Spleen (tissue), 11 donors: ENCODE results near the gene CCDC126. TPM values are rescaled to one million over a fixed set of nuclear protein-coding genes. Genes with fewer than 3 reads are reported as not detected.

Experiments
- DNase-seq: peaks from one replicate; pipeline ENCODE4 v3.0.0-alpha.2; 2020
- H3K27ac ChIP-seq, 8 donors: fragments of 200-600 bp; sonication (generic) in 7 of 8; 1 replicate in 4 of 8; 2 replicates in 4 of 8; pipeline versions ENCODE4 v1.5.0 to v1.8.0; 2016 to 2021; ENCODE audit warnings: inconsistent platforms in 4 of 8, mild to moderate bottlenecking in 4 of 8, moderate library complexity in 1 of 8
- H3K27me3 ChIP-seq, 7 donors: fragments of 200-600 bp; sonication (generic) in 6 of 7; replicated peaks in 1 of 7; 1 replicate in 4 of 7; 2 replicates in 3 of 7; pipeline versions ENCODE4 v1.5.0 to v1.8.0; 2016 to 2021; ENCODE audit warnings: inconsistent platforms in 3 of 7, mild to moderate bottlenecking in 1 of 7
- H3K36me3 ChIP-seq, 6 donors: fragments of 200-600 bp; sonication (generic) in 5 of 6; 1 replicate in 4 of 6; 2 replicates in 2 of 6; pipeline versions ENCODE4 v1.5.0 to v1.8.0; 2016 to 2021; ENCODE audit warnings: inconsistent platforms in 2 of 6
- H3K4me1 ChIP-seq, 6 donors: fragments of 200-600 bp; sonication (generic) in 5 of 6; 1 replicate in 3 of 6; 2 replicates in 3 of 6; pipeline versions ENCODE4 v1.5.0 to v1.8.0; 2016 to 2021; ENCODE audit warnings: inconsistent platforms in 3 of 6
- H3K4me3 ChIP-seq, 8 donors: fragments of 200-600 bp; sonication (generic) in 7 of 8; 1 replicate in 4 of 8; 2 replicates in 4 of 8; pipeline versions ENCODE4 v1.5.0 to v1.8.0; 2016 to 2021; ENCODE audit warnings: inconsistent platforms in 4 of 8, mild to moderate bottlenecking in 4 of 8, moderate library complexity in 2 of 8
- H3K9me3 ChIP-seq, 8 donors: fragments of 200-600 bp; sonication (generic) in 7 of 8; 1 replicate in 4 of 8; 2 replicates in 4 of 8; pipeline versions ENCODE4 v1.5.0 to v1.8.0; 2016 to 2021; ENCODE audit warnings: inconsistent platforms in 4 of 8
- CTCF ChIP-seq, 11 experiments: fragments of 200-600 bp in 7 of 11; fragments of 450-650 bp in 4 of 11; sonication (generic) in 4 of 11; IDR thresholded peaks in 8 of 11; conservative IDR thresholded peaks in 3 of 11; 1 replicate in 7 of 11; 2 replicates in 4 of 11; pipeline versions ENCODE4 v1.4.0 to v1.8.0; 2016 to 2021; ENCODE audit warnings: antibody characterized with exemption in 11 of 11, inconsistent platforms in 4 of 11, mild to moderate bottlenecking in 1 of 11
- POLR2A ChIP-seq, 3 donors: fragments of 450-650 bp; IDR thresholded peaks; one replicate each; pipeline ENCODE4 v1.5.1; 2017; ENCODE audit warnings: antibody characterized with exemption in 3 of 3, mild to moderate bottlenecking in 1 of 3
- POLR2AphosphoS5 ChIP-seq, 3 donors: sonication (generic); formaldehyde crosslinking; IDR thresholded peaks; one replicate each; pipeline ENCODE4 v1.5.1; 2017; ENCODE audit warnings: antibody characterized with exemption in 3 of 3
- WGBS, 5 donors: extraction: QIAGEN DNeasy Blood & Tissue Kit in 3 of 5; methylation state at CpG; one replicate each; pipeline versions ENCODE4 v1.1.5 to v1.1.7; 2013 to 2018; 5-methylcytosine and 5-hydroxymethylcytosine counted together
- intact Hi-C: fragments of 100-400 bp; cut with DNase I; formaldehyde crosslinking; loops from one replicate; pipeline ENCODE4 v1.15.0; 2023; ENCODE audit warnings: low total_unique reads
- polyA plus RNA-seq, 3 donors: library from polyadenylated mRNA; stranded (reverse); fragments of 200-250 nt; gene quantifications; one replicate each; pipeline ENCODE4 v1.2.1, GENCODE V29; 2013
- total RNA-seq, 7 donors: library from RNA; depleted of rRNA in 3 of 7; stranded (reverse); fragments of >200 nt in 3 of 7; fragmentation: NEBNext Ultra II Directional in 4 of 7; extraction: Animal tissue kit (Norgen Biotek cat#: 25700) in 4 of 7; gene quantifications; one replicate each; pipeline versions ENCODE4 v1.1.0 to v1.2.1, GENCODE V29; 2016 to 2021
- donor health status: healthy with polysubstance abuse.
- donor health status: DM: no; HTN: no; CAD: no; lungs with moderate emphysema.
- donor health status: DM: no; HTN: no; CAD: no.
- donor health status: Bipolar disorder and iron deficiency.
- donor health status: healthy.
- donor health status: DM: no; HTN: no; CAD: no.
- donor health status: DM: yes; HTN: yes; CAD: no.

The CCDC126 gene
- total and polyA plus RNA-seq, 10 donors = 3.2 to 25.6 (median 12.1) TPM

GRCh38 chr7:23615331-23615730 is 18.1 kb downstream of the CCDC126 start:
- H3K4me3 ChIP-seq = no peak overlapping the region
- peaks cover 3 to 45% (median 38%) of the 10 kb centered on the region in 8 donors for H3K9me3 ChIP-seq
- H3K36me3 ChIP-seq = peaks cover 0 to 76% (median 16%) of the 10 kb centered on the region in 6 donors
- H3K4me1 ChIP-seq = no peaks in the 10 kb centered on the region
- intact Hi-C loops = no loop called here
- H3K27ac ChIP-seq = no peak overlapping the region
- no peak for DNase-seq
- no peaks in the 10 kb centered on the region for H3K27me3 ChIP-seq
- no peak for TF ChIP-seq POLR2A (IDR thresholded peaks at IDR 0.05)
- no peak for TF ChIP-seq POLR2AphosphoS5 (IDR thresholded peaks at IDR 0.05)
- TF ChIP-seq CTCF (IDR thresholded peaks at IDR 0.05 in 8 of 11, conservative IDR thresholded peaks at IDR 0.05 in 3 of 11) = no peak

GRCh38 chr7:23616593-23616992 is 19.4 kb downstream of the CCDC126 start:
- Histone ChIP-seq H3K4me3 (no peak overlapping the region), H3K4me1 (no peaks in the 10 kb centered on the region), H3K36me3 (peaks cover 0 to 68% (median 13%) of the 10 kb centered on the region in 6 donors), H3K27me3 (no peaks in the 10 kb centered on the region), H3K27ac (no peak overlapping the region), H3K9me3 (peaks cover 3 to 45% (median 38%) of the 10 kb centered on the region in 8 donors)
- intact Hi-C loops = no loop called here
- whole genome bisulfite sequencing, 5 donors = 71 to 99% (median 94%) methylated on average over 2 of the region's 2 CpGs
- TF ChIP-seq POLR2AphosphoS5 (IDR thresholded peaks at IDR 0.05) = no peak
- TF ChIP-seq CTCF (IDR thresholded peaks at IDR 0.05 in 8 of 11, conservative IDR thresholded peaks at IDR 0.05 in 3 of 11) = no peak
- no peak for TF ChIP-seq POLR2A (IDR thresholded peaks at IDR 0.05)
- DNase-seq = no peak

- TF ChIP-seq CTCF (IDR thresholded peaks at IDR 0.05 in 8 of 11, conservative IDR thresholded peaks at IDR 0.05 in 3 of 11) = no peak
- no peak for TF ChIP-seq POLR2A (IDR thresholded peaks at IDR 0.05)
- no peak for TF ChIP-seq POLR2AphosphoS5 (IDR thresholded peaks at IDR 0.05)
- Histone ChIP-seq H3K27me3 (no peaks in the 10 kb centered on the region), H3K4me3 (no peak overlapping the region), H3K9me3 (peaks cover 3 to 45% (median 38%) of the 10 kb centered on the region in 8 donors), H3K36me3 (peaks cover 0 to 59% (median 11%) of the 10 kb centered on the region in 6 donors), H3K27ac (no peak overlapping the region), H3K4me1 (no peaks in the 10 kb centered on the region)
- intact Hi-C loops = no loop called here
- DNase-seq = no peak
- WGBS, 5 donors = 95 to 98% (median 97%) methylated on average over 1 of the region's 1 CpG
Measured at GRCh38 chr7:23617482-23617881, 20.3 kb downstream of the CCDC126 start.

GRCh38 chr7:23618241-23618640 is 21.1 kb downstream of the CCDC126 start:
- 83 to 93% (median 88%) methylated on average over 3 of the region's 3 CpGs for WGBS, 5 donors
- no peaks in the 10 kb centered on the region for H3K27me3 ChIP-seq
- TF ChIP-seq POLR2AphosphoS5 (IDR thresholded peaks at IDR 0.05) (no peak), CTCF (IDR thresholded peaks at IDR 0.05 in 8 of 11, conservative IDR thresholded peaks at IDR 0.05 in 3 of 11) (no peak), POLR2A (IDR thresholded peaks at IDR 0.05) (no peak)
- H3K4me1 ChIP-seq = no peaks in the 10 kb centered on the region
- H3K36me3 ChIP-seq = peaks cover 0 to 52% (median 9%) of the 10 kb centered on the region in 6 donors
- intact Hi-C loops = no loop called here
- no peak overlapping the region for H3K4me3 ChIP-seq
- peaks cover 3 to 45% (median 38%) of the 10 kb centered on the region in 8 donors for H3K9me3 ChIP-seq
- no peak for DNase-seq
- no peak overlapping the region for H3K27ac ChIP-seq
